Astrocyte (in vitro differentiated cells and primary cell): ENCODE data around the gene AP3B1.

Source experiments
- CTCF ChIP-seq: IDR thresholded peaks from 2 replicates; pipeline ENCODE4 v1.5.1; 2011; ENCODE audit warnings: low read depth, mild to moderate bottlenecking, inconsistent platforms, low read length, moderate library complexity; ENCODE audit not compliant: insufficient read depth
- EZH2 ChIP-seq: IDR thresholded peaks from 2 replicates; pipeline ENCODE4 v1.6.1; 2012; ENCODE audit warnings: mild to moderate bottlenecking, low read length, inconsistent platforms; ENCODE audit not compliant: insufficient read depth

- TF ChIP-seq CTCF (no peak), EZH2 (no peak)
These were observed 291.0 kb downstream of the AP3B1 start for GRCh38 chr5:78003450-78003849.
